NCI-H2171 treated with DMSO at 0.1 percent for 48 hours (cell line): ENCODE measurements around the gene TMEM244.
"Not testable (repeated sequence)": the region's sequence is repeated elsewhere in the genome, so short reads cannot be mapped to it uniquely, and the experiment has no call there.

ENCODE experiments used
- DNase-seq: peaks from one replicate; lab custom pipeline; 2025; lab: John Stamatoyannopoulos, UW

Gene TMEM244

GRCh38 chr6:129860908-129861665 lies at the start of gene TMEM244:
TSS of gene TMEM244 (minus strand) at chr6:129861315. CDS start at chr6:129861188, 127 bp downstream.
- peak; percentile 2 for DNase-seq

- no peak for DNase-seq
Measured at GRCh38 chr6:129908858-129909257, 47.7 kb upstream of the TMEM244 start.

- no peak for DNase-seq
Measured at GRCh38 chr6:129908356-129908755, 47.2 kb upstream of the TMEM244 start.

- no peak for DNase-seq
Measured at GRCh38 chr6:129906515-129907077, 45.5 kb upstream of the TMEM244 start.

- DNase-seq: no peak
Measured at GRCh38 chr6:129903082-129903481, 42.0 kb upstream of the TMEM244 start.

GRCh38 chr6:129902681-129903080 lies 41.6 kb upstream of the TMEM244 start:
- no peak for DNase-seq

GRCh38 chr6:129901910-129902309 lies 40.8 kb upstream of the TMEM244 start:
- no peak for DNase-seq

- DNase-seq: no peak
Measured at GRCh38 chr6:129895692-129896091, 34.6 kb upstream of the TMEM244 start.

- no peak for DNase-seq
Measured at GRCh38 chr6:129894921-129895320, 33.8 kb upstream of the TMEM244 start.

GRCh38 chr6:129893640-129894039 lies 32.5 kb upstream of the TMEM244 start:
- DNase-seq: no peak

GRCh38 chr6:129890701-129891100 lies 29.6 kb upstream of the TMEM244 start:
- DNase-seq: no peak

- DNase-seq: no peak
Measured at GRCh38 chr6:129890164-129890563, 29.0 kb upstream of the TMEM244 start.

- DNase-seq: no peak
Measured at GRCh38 chr6:129889580-129889979, 28.5 kb upstream of the TMEM244 start.

- no peak for DNase-seq
Measured at GRCh38 chr6:129886401-129887155, 25.5 kb upstream of the TMEM244 start.

- DNase-seq: no peak
Measured at GRCh38 chr6:129884211-129884610, 23.1 kb upstream of the TMEM244 start.

GRCh38 chr6:129882510-129883023 lies 21.5 kb upstream of the TMEM244 start:
- DNase-seq: no peak

- not testable (repeated sequence) for DNase-seq
Measured at GRCh38 chr6:129877894-129878293, 16.8 kb upstream of the TMEM244 start.

- no peak for DNase-seq
Measured at GRCh38 chr6:129875610-129876520, 14.8 kb upstream of the TMEM244 start.

- no peak for DNase-seq
Measured at GRCh38 chr6:129874837-129875236, 13.7 kb upstream of the TMEM244 start.

GRCh38 chr6:129872586-129872985 lies 11.5 kb upstream of the TMEM244 start:
- no peak for DNase-seq

GRCh38 chr6:129871221-129871620 lies 10.1 kb upstream of the TMEM244 start:
- DNase-seq: no peak

GRCh38 chr6:129867403-129867802 lies 6.3 kb upstream of the TMEM244 start:
- DNase-seq: no peak
